Measurements from ENCODE around the gene HOXB7. TPM values are rescaled to one million over a fixed set of nuclear protein-coding genes. Genes with fewer than 3 reads are reported as not detected.

The HOXB7 gene
- total RNA-seq, 1 experiment from 2014 or later: 28.2 TPM

DNA sequence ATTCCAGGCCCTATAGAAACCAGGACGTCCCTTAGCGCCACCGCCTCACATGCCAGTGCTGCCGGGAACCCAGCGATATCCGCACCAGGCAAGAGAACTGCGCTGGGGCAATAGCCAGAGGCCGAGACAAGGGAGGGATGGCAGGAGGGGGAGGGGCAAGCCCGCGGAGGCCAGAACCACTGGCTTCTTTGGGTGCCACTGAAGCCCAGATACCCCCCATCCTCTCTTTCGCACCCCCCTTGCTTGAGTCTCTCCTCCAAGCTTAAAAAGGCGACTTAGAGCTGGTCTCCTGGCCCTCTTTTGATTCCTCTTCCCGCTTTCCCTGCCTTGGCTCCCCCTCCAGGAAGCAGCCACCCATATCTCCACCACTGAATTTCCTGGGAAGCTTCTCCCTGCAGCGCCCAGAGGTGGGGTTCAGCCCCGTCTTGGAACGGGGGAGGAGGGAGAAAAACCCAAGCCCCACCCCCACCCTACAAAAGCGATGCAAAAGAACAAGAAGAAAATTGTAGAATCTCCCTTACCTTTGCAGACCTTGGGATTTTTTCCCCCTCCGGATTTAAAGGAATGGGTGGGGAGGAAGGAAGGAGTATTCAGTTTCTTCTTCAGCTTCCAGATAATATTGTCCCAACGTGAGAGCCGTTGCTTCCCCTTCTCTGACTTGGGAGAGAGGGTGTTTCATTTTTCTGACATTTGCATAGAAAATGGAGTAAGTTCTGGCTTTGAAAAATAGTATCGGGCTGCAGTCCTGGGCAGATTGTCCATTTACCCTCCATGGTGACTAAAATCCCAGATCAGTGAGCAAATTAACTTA lies 6.7 kb downstream of the HOXB7 start:
- Histone ChIP-seq H3K9me2 (ENCODE audit: insufficient read depth) (no peaks in the 10 kb centered on the region), H3K27me3 (ENCODE audit: insufficient read depth, low read depth) (no peaks in the 10 kb centered on the region), H3F3A (ENCODE audit: insufficient read depth, low read depth) (peaks cover 22% of the 10 kb centered on the region), H3K9me3 (ENCODE audit: insufficient read depth, low read depth) (no peaks in the 10 kb centered on the region), H3K79me2 (ENCODE audit: low read depth) (peaks cover 63% of the 10 kb centered on the region), H3K4me3 (peak overlapping the region; percentile 74), H2AFZ (peak overlapping the region; percentile 80), H3K4me1 (replicated peaks; ENCODE audit: insufficient read depth) (peaks cover 26% of the 10 kb centered on the region), H3K4me2 (peak overlapping the region; percentile 93), H3K36me3 (ENCODE audit: low read depth) (no peaks in the 10 kb centered on the region), H4K20me1 (ENCODE audit: insufficient read depth) (peaks cover 32% of the 10 kb centered on the region), H3K27ac (peak overlapping the region; percentile 63)
- no TSS peak for BruUV-seq (replicated peaks)
- peak; percentile 66 to 68 for DNase-seq
- intact Hi-C loops (cut with micrococcal nuclease; ENCODE audit: unreplicated experiment): no loop called here
- TF ChIP-seq EZH2 (IDR thresholded peaks at IDR 0.05; ENCODE audit: low read depth) (no peak), CTCF (conservative IDR thresholded peaks at IDR 0.05) (peak; percentile 44)
- ChIA-PET CTCF (interaction anchor here (0.6 to 0.8 kb wide), 5 partner anchors 9 to 303 kb away, joined by 3 to 12 read pairs (median 4); no protein-coding TSS in a partner anchor), POLR2A (ENCODE audit: unreplicated experiment) (interaction anchor here (0.9 kb wide), 1 partner anchor 21 kb away, joined by 3 read pairs; no protein-coding TSS in a partner anchor)

- intact Hi-C loops (cut with micrococcal nuclease; ENCODE audit: unreplicated experiment): no loop called here
- H3K27ac ChIP-seq: no peak overlapping the region
- peaks cover 22% of the 10 kb centered on the region; the same call in 1 of the 2 replicates for H3F3A ChIP-seq (ENCODE audit: insufficient read depth, low read depth)
- DNase-seq: no peak
- TF ChIP-seq CTCF (conservative IDR thresholded peaks at IDR 0.05) (no peak), EZH2 (IDR thresholded peaks at IDR 0.05; ENCODE audit: low read depth) (no peak)
- H3K36me3 ChIP-seq (ENCODE audit: low read depth): no peaks in the 10 kb centered on the region
- ChIA-PET CTCF (interaction anchor here (0.6 to 0.7 kb wide), 2 partner anchors 114 to 594 kb away, joined by 4 read pairs; no protein-coding TSS in a partner anchor), POLR2A (ENCODE audit: unreplicated experiment) (interaction anchor here (0.5 to 0.7 kb wide), 2 partner anchors 17 to 109 kb away, joined by 3 to 19 read pairs; no protein-coding TSS in a partner anchor)
- peak overlapping the region; percentile 93 for H3K4me2 ChIP-seq
- no peaks in the 10 kb centered on the region for H3K9me3 ChIP-seq (ENCODE audit: insufficient read depth, low read depth)
- peaks cover 19% of the 10 kb centered on the region for H3K4me1 ChIP-seq (replicated peaks; ENCODE audit: insufficient read depth)
- no TSS peak for BruUV-seq (replicated peaks)
- H3K4me3 ChIP-seq: peak overlapping the region; percentile 74; the same call in 1 of the 2 replicates
- peaks cover 78% of the 10 kb centered on the region for H3K79me2 ChIP-seq (ENCODE audit: low read depth)
- H2AFZ ChIP-seq: 0 out of 2 replicates have a peak overlapping the region, but pooled peaks have one; percentile 57
- H3K27me3 ChIP-seq (ENCODE audit: insufficient read depth, low read depth): no peaks in the 10 kb centered on the region
- no peaks in the 10 kb centered on the region for H3K9me2 ChIP-seq (ENCODE audit: insufficient read depth)
- H4K20me1 ChIP-seq (ENCODE audit: insufficient read depth): peaks cover 41% of the 10 kb centered on the region
Measured at GRCh38 chr17:48601539-48602425, 9.0 kb downstream of the HOXB7 start.

DNA sequence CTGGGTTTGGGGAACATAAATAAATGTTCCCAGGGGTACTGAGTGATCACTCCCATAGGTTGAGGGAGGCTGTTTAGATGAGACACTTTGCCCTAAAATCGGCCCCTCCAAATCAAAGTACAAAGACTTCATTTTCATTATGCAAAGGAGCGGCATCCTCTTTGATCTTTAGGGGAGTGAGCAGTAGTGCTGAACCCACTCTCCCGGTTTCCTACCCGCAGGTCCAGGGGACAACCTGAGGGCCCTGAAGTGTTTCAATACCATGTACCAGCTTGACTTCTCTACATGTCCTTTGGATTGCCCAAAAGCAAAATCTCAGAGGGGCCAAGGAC lies 9.6 kb downstream of the HOXB7 start:
- H3K79me2 ChIP-seq (ENCODE audit: low read depth): peaks cover 79% of the 10 kb centered on the region
- POLR2A ChIA-PET (ENCODE audit: unreplicated experiment): interaction anchor here (0.5 kb wide), 1 partner anchor 17 kb away, joined by 3 read pairs; no protein-coding TSS in a partner anchor

More for the DNA sequence above, 9.6 kb downstream of the HOXB7 start:
- no peaks in the 10 kb centered on the region for H3K9me2 ChIP-seq (ENCODE audit: insufficient read depth)
- peaks cover 41% of the 10 kb centered on the region for H4K20me1 ChIP-seq (ENCODE audit: insufficient read depth)
- no peak for TF ChIP-seq EZH2 (IDR thresholded peaks at IDR 0.05; ENCODE audit: low read depth)
- no peak for TF ChIP-seq CTCF (conservative IDR thresholded peaks at IDR 0.05)
- H3K9me3 ChIP-seq (ENCODE audit: insufficient read depth, low read depth): no peaks in the 10 kb centered on the region
- H3K36me3 ChIP-seq (ENCODE audit: low read depth): no peaks in the 10 kb centered on the region
- peaks cover 19% of the 10 kb centered on the region for H3K4me1 ChIP-seq (replicated peaks; ENCODE audit: insufficient read depth)
- no peak overlapping the region for H3K27ac ChIP-seq
- H3K4me3 ChIP-seq: no peak overlapping the region
- H2AFZ ChIP-seq: no peak overlapping the region
- no peak for DNase-seq
- H3K4me2 ChIP-seq: no peak overlapping the region
- intact Hi-C loops (cut with micrococcal nuclease; ENCODE audit: unreplicated experiment): no loop called here
- peaks cover 22% of the 10 kb centered on the region; the same call in 1 of the 2 replicates for H3F3A ChIP-seq (ENCODE audit: insufficient read depth, low read depth)
- no peaks in the 10 kb centered on the region for H3K27me3 ChIP-seq (ENCODE audit: insufficient read depth, low read depth)
- CTCF ChIA-PET: interaction anchor here (0.6 to 0.7 kb wide), 2 partner anchors 114 to 593 kb away, joined by 4 read pairs; no protein-coding TSS in a partner anchor
- BruUV-seq (replicated peaks): no TSS peak
